SK-N-SH (cell line): ENCODE data around the gene RTP2. TPM values are rescaled to one million over a fixed set of nuclear protein-coding genes. Genes with fewer than 3 reads are reported as not detected.

ENCODE experiments used
- CTCF ChIA-PET: fragments of 300-600, 350-600 bp; formaldehyde crosslinking; extraction: SDS; loops from one replicate; lab custom pipeline; 2021; lab: Yijun Ruan, JAX
- POLR2A ChIA-PET: fragments of 350-600 bp; sonication (Branson Sonifier 250); formaldehyde crosslinking; extraction: SDS; loops from one replicate; lab custom pipeline; 2020; ENCODE audit warnings: antibody characterized with exemption, inconsistent platforms; lab: Yijun Ruan, JAX
- DNase-seq: peaks from one replicate; pipeline ENCODE4 v3.0.0; 2012
- H2AFZ ChIP-seq: fragments of 200-600 bp; sonication (generic); 2 replicates; pipeline ENCODE4 v1.8.1; 2016; ENCODE audit warnings: antibody characterized with exemption, mild to moderate bottlenecking, low read depth
- H3F3A ChIP-seq: fragments of 200-600 bp; sonication (generic); replicated peaks from 2 replicates; pipeline ENCODE3; 2016; ENCODE audit warnings: antibody characterized with exemption, mild to moderate bottlenecking; ENCODE audit not compliant: insufficient read depth
- H3K27ac ChIP-seq, 2 experiments: fragments of 200-500 bp in 1 of 2; fragments of 200-600 bp in 1 of 2; sonication (Bioruptor generic) in 1 of 2; sonication (generic), shearing (Covaris generic) in 1 of 2; 2 replicates each; pipeline versions ENCODE4 v1.5.1 to v1.6.1; 2014 to 2016; ENCODE audit warnings: low read depth in 2 of 2, inconsistent platforms in 1 of 2, low read length in 1 of 2, mild to moderate bottlenecking in 1 of 2, mixed read lengths in 1 of 2
- H3K27me3 ChIP-seq: fragments of 200-600 bp; sonication (generic), shearing (Covaris generic); 2 replicates; pipeline ENCODE4 v1.6.1; 2016; ENCODE audit warnings: mixed run types; ENCODE audit not compliant: insufficient read depth
- H3K36me3 ChIP-seq, 2 experiments: fragments of 200-500 bp in 1 of 2; fragments of 200-600 bp in 1 of 2; sonication (Bioruptor generic) in 1 of 2; sonication (generic) in 1 of 2; replicated peaks in 1 of 2; 2 replicates each; pipeline versions ENCODE3 to v1.5.1; 2014 to 2016; ENCODE audit warnings: low read length in 1 of 2, mild to moderate bottlenecking in 1 of 2; ENCODE audit not compliant: insufficient read depth in 2 of 2, control insufficient read depth in 1 of 2
- H3K4me1 ChIP-seq, 2 experiments: fragments of 200-500 bp in 1 of 2; fragments of 200-600 bp in 1 of 2; sonication (Bioruptor generic) in 1 of 2; sonication (generic), shearing (Covaris generic) in 1 of 2; 2 replicates each; pipeline versions ENCODE4 v1.5.1 to v1.6.1; 2014 to 2016; ENCODE audit warnings: low read depth in 1 of 2, low read length in 1 of 2, mixed run types in 1 of 2; ENCODE audit not compliant: insufficient read depth in 2 of 2, control insufficient read depth in 1 of 2
- H3K4me2 ChIP-seq: fragments of 200-600 bp; sonication (generic), shearing (Covaris generic); 2 replicates; pipeline ENCODE4 v1.6.1; 2017; ENCODE audit warnings: mixed run types
- H3K4me3 ChIP-seq, 2 experiments: fragments of 200-500 bp in 1 of 2; fragments of 200-600 bp in 1 of 2; sonication (Bioruptor generic) in 1 of 2; sonication (generic), shearing (Covaris generic) in 1 of 2; 2 replicates each; pipeline versions ENCODE4 v1.5.1 to v1.8.1; 2014 to 2016; ENCODE audit warnings: low read depth in 2 of 2, inconsistent platforms in 1 of 2, low read length in 1 of 2, mild to moderate bottlenecking in 1 of 2, mixed read lengths in 1 of 2, moderate library complexity in 1 of 2
- H3K79me2 ChIP-seq: fragments of 200-600 bp; sonication (generic); 2 replicates; pipeline ENCODE4 v1.8.1; 2017; ENCODE audit warnings: mild to moderate bottlenecking; ENCODE audit not compliant: insufficient read depth
- H3K9ac ChIP-seq: fragments of 200-600 bp; sonication (generic); 2 replicates; pipeline ENCODE4 v1.6.1; 2017; ENCODE audit warnings: mixed run types
- H3K9me2 ChIP-seq: fragments of 200-600 bp; sonication (generic); 2 replicates; pipeline ENCODE4 v1.6.1; 2017; ENCODE audit warnings: mixed run types
- H3K9me3 ChIP-seq: fragments of 200-600 bp; sonication (generic); 2 replicates; pipeline ENCODE4 v1.6.1; 2017; ENCODE audit warnings: mixed run types, mild to moderate bottlenecking, moderate library complexity
- H4K20me1 ChIP-seq: fragments of 200-600 bp; sonication (generic); 2 replicates; pipeline ENCODE4 v1.6.1; 2017; ENCODE audit warnings: mild to moderate bottlenecking, mixed run types; ENCODE audit not compliant: insufficient read depth
- CHD2 ChIP-seq: fragments of 150-350 bp; IDR thresholded peaks from 2 replicates; pipeline ENCODE4 v1.6.1; 2018; ENCODE audit warnings: low read length; ENCODE audit not compliant: partially characterized antibody
- CTCF ChIP-seq: fragments of 200-600 bp; sonication (generic); IDR thresholded peaks from 2 replicates; pipeline ENCODE4 v1.6.1; 2017; ENCODE audit warnings: antibody characterized with exemption, mild to moderate bottlenecking, moderate library complexity
- EZH2phosphoT487 ChIP-seq: fragments of 200-600 bp; sonication (generic); IDR thresholded peaks from 2 replicates; pipeline ENCODE4 v1.6.1; 2017; ENCODE audit warnings: low read depth, mixed run types, mild to moderate bottlenecking, antibody characterized with exemption, moderate library complexity, borderline replicate concordance
- FOSL2 ChIP-seq: IDR thresholded peaks from 2 replicates; pipeline ENCODE4 v1.4.0; 2012; ENCODE audit warnings: low read depth, mild to moderate bottlenecking, moderate library complexity, borderline replicate concordance
- FOXM1 ChIP-seq: IDR thresholded peaks from 2 replicates; pipeline ENCODE4 v1.4.0; 2012; ENCODE audit warnings: low read depth, mild to moderate bottlenecking
- GABPA ChIP-seq: IDR thresholded peaks from 2 replicates; pipeline ENCODE4 v1.4.0; 2012; ENCODE audit warnings: low read depth, mild to moderate bottlenecking
- GATA2 ChIP-seq: sonication (generic); formaldehyde crosslinking; IDR thresholded peaks from 2 replicates; pipeline ENCODE4 v1.5.0; 2020; ENCODE audit warnings: mild to moderate bottlenecking, missing genetic modification reagents
- MAX ChIP-seq: IDR thresholded peaks from 2 replicates; pipeline ENCODE4 v1.4.0; 2012; ENCODE audit warnings: low read depth
- NFIC ChIP-seq: IDR thresholded peaks from 2 replicates; pipeline ENCODE4 v1.4.0; 2012; ENCODE audit warnings: borderline replicate concordance
- PBX3 ChIP-seq: IDR thresholded peaks from 2 replicates; pipeline ENCODE4; 2012
- POLR2AphosphoS5 ChIP-seq: IDR thresholded peaks from 2 replicates; pipeline ENCODE4 v1.6.1; 2012; ENCODE audit warnings: low read depth, low read length
- RCOR1 ChIP-seq: fragments of 150-350 bp; IDR thresholded peaks from 2 replicates; pipeline ENCODE4 v1.6.1; 2017; ENCODE audit warnings: antibody characterized with exemption, low read length
- RFX5 ChIP-seq: IDR thresholded peaks from 2 replicates; pipeline ENCODE4 v1.6.1; 2012; ENCODE audit warnings: mild to moderate bottlenecking, improper control_type of control experiment, low read length
- RXRA ChIP-seq: IDR thresholded peaks from 2 replicates; pipeline ENCODE4 v1.4.0; 2012; ENCODE audit warnings: low read depth, mild to moderate bottlenecking, borderline replicate concordance
- SIN3A ChIP-seq: IDR thresholded peaks from 2 replicates; pipeline ENCODE4 v1.6.1; 2012; ENCODE audit warnings: low read depth, mild to moderate bottlenecking, low read length, moderate library complexity, borderline replicate concordance
- SMC3 ChIP-seq: IDR thresholded peaks from 2 replicates; pipeline ENCODE4 v1.6.1; 2012; ENCODE audit warnings: low read depth, low read length, improper control_type of control experiment
- TAF1 ChIP-seq: IDR thresholded peaks from 2 replicates; pipeline ENCODE4 v1.6.1; 2012; ENCODE audit warnings: low read depth, mild to moderate bottlenecking, low read length, moderate library complexity, borderline replicate concordance
- USF2 ChIP-seq: fragments of 150-350 bp; IDR thresholded peaks from 2 replicates; pipeline ENCODE4 v1.6.1; 2017; ENCODE audit warnings: antibody characterized with exemption, low read length, low read depth, borderline replicate concordance
- WGBS: methylation state at CpG from one replicate; pipeline ENCODE4 v1.1.6; 2017; ENCODE audit warnings: low lambda C conversion rate; 5-methylcytosine and 5-hydroxymethylcytosine counted together
- polyA plus RNA-seq, 3 experiments: library from polyadenylated mRNA; depleted of rRNA; stranded (reverse); fragments of >200 nt; gene quantifications; 2 replicates each; pipeline ENCODE4 v1.2.3, GENCODE V29; 2012

RTP2 gene
- polyA plus RNA-seq, 1 of the 3 experiments (the other 2 are of a cell fraction) = 0.07 TPM

GRCh38 chr3:187742351-187743171 is 40.2 kb upstream of the RTP2 start:
- Histone ChIP-seq H4K20me1 (no peaks in the 10 kb centered on the region; the same call in 1 of the 2 replicates), H3K27ac (peak overlapping the region in 1 of 2 experiments; percentile 97; a peak in 2 of 4 replicates), H3K79me2 (peaks cover 69% of the 10 kb centered on the region), H3K36me3 (no peaks in the 10 kb centered on the region), H3F3A (peaks cover 28% of the 10 kb centered on the region), H3K9me3 (no peaks in the 10 kb centered on the region), H3K9me2 (no peaks in the 10 kb centered on the region), H2AFZ (no peak overlapping the region), H3K4me2 (peak overlapping the region; percentile 93), H3K4me1 (peaks cover 19 to 42% of the 10 kb centered on the region in 2 experiments; a peak in 2 of 4 replicates), H3K9ac (peak overlapping the region; percentile 93; the same call in 1 of the 2 replicates), H3K4me3 (peak overlapping the region; percentile 81 to 94; a peak in 3 of 4 replicates), H3K27me3 (no peaks in the 10 kb centered on the region)
- peak; percentile 55 for TF ChIP-seq PBX3
- no peak for TF ChIP-seq FOSL2
- no peak for TF ChIP-seq RCOR1
- DNase-seq = no peak
- WGBS = 57% methylated on average over 13 of the region's 13 CpGs
- ChIA-PET POLR2A (no interaction called here), CTCF (interaction anchor here (0.6 to 1.2 kb wide), 3 partner anchors 11 to 1533 kb away, joined by 3 to 4 read pairs (median 3); no protein-coding TSS in a partner anchor)

GRCh38 chr3:187741403-187742350 is 39.3 kb upstream of the RTP2 start:
- peak; percentile 40 for DNase-seq
- H2AFZ ChIP-seq = peak overlapping the region; percentile 70; the same call in 1 of the 2 replicates
- no peaks in the 10 kb centered on the region for H3K36me3 ChIP-seq
- peak overlapping the region in 1 of 2 experiments; percentile 97; a peak in 2 of 4 replicates for H3K27ac ChIP-seq
- POLR2A ChIA-PET = no interaction called here
- H3K4me3 ChIP-seq = peak overlapping the region; percentile 51 to 94
- 4% methylated on average over 28 of the region's 35 CpGs for WGBS
- no peaks in the 10 kb centered on the region for H3K9me3 ChIP-seq
- H3K9ac ChIP-seq = peak overlapping the region; percentile 93
- CTCF ChIA-PET = interaction anchor here (0.7 to 6.3 kb wide), 59 partner anchors 7 to 1527 kb away, joined by 3 to 137 read pairs (median 5); partner anchors contain the start of gene LPP
- peaks cover 78% of the 10 kb centered on the region for H3K79me2 ChIP-seq
- H3F3A ChIP-seq = peaks cover 28% of the 10 kb centered on the region
- H3K27me3 ChIP-seq = no peaks in the 10 kb centered on the region
- H4K20me1 ChIP-seq = no peaks in the 10 kb centered on the region; the same call in 1 of the 2 replicates
- H3K4me2 ChIP-seq = peak overlapping the region; percentile 93
- H3K4me1 ChIP-seq = peaks cover 22 to 42% of the 10 kb centered on the region in 2 experiments; a peak in 2 of 4 replicates
- no peaks in the 10 kb centered on the region for H3K9me2 ChIP-seq
- no peak for TF ChIP-seq EZH2phosphoT487
- no peak for TF ChIP-seq GABPA
- no peak for TF ChIP-seq CHD2
- 0 out of 2 replicates have a peak, but pooled peaks have one; percentile 21 for TF ChIP-seq TAF1
- TF ChIP-seq MAX = peak; percentile 32; the same call in 1 of the 2 replicates
- no peak for TF ChIP-seq FOXM1
- TF ChIP-seq NFIC = no peak
- no peak for TF ChIP-seq SIN3A
- no peak for TF ChIP-seq RFX5
- peak; percentile 98 for TF ChIP-seq CTCF
- TF ChIP-seq SMC3 = peak; percentile 52
- TF ChIP-seq USF2 = no peak
- TF ChIP-seq POLR2AphosphoS5 = no peak; the same call in 1 of the 2 replicates
- no peak for TF ChIP-seq RXRA
- TF ChIP-seq GATA2 (CRISPR knock-in tag) = no peak
- no peak for TF ChIP-seq RCOR1
